Endodermal cell (in vitro differentiated cells): ENCODE data around the gene KRTAP20-4. TPM values are rescaled to one million over a fixed set of nuclear protein-coding genes. Genes with fewer than 3 reads are reported as not detected.

Experiments used
- DNase-seq: peaks from one replicate; pipeline ENCODE4 v3.0.0-alpha.2; 2017
- H3K27ac ChIP-seq: 2 replicates; pipeline ENCODE4 v1.5.1; 2013; ENCODE audit warnings: mild to moderate bottlenecking, low read depth, low read length, moderate library complexity
- H3K27me3 ChIP-seq: 2 replicates; pipeline ENCODE4 v1.6.1; 2013; ENCODE audit warnings: mild to moderate bottlenecking, low read length, moderate library complexity; ENCODE audit not compliant: insufficient read depth, control insufficient read depth, poor library complexity, severe bottlenecking
- H3K36me3 ChIP-seq: 2 replicates; pipeline ENCODE4 v1.7.0; 2013; ENCODE audit warnings: mild to moderate bottlenecking, low read length, moderate library complexity; ENCODE audit not compliant: control insufficient read depth, insufficient read depth
- H3K4me1 ChIP-seq: one replicate; pipeline ENCODE4 v1.7.0; 2013; ENCODE audit warnings: low read length; ENCODE audit not compliant: control insufficient read depth, insufficient read depth
- H3K4me3 ChIP-seq: 2 replicates; pipeline ENCODE4 v1.5.1; 2013; ENCODE audit warnings: mild to moderate bottlenecking, low read length, moderate library complexity
- H3K9ac ChIP-seq: 2 replicates; pipeline ENCODE4 v1.6.1; 2013; ENCODE audit warnings: mild to moderate bottlenecking, low read length, moderate library complexity; ENCODE audit not compliant: poor library complexity, severe bottlenecking; ENCODE audit errors: extremely low read depth
- H3K9me3 ChIP-seq: 2 replicates; pipeline ENCODE4 v1.6.1; 2013; ENCODE audit warnings: mild to moderate bottlenecking, low read length, moderate library complexity; ENCODE audit not compliant: control insufficient read depth
- H3K27ac Mint-ChIP-seq: 2 replicates; pipeline ENCODE4 v1.8.0; 2020; ENCODE audit warnings: mixed read lengths
- H3K27me3 Mint-ChIP-seq: 2 replicates; pipeline ENCODE4 v1.8.0; 2021; ENCODE audit warnings: mild to moderate bottlenecking, mixed read lengths; ENCODE audit not compliant: insufficient read depth
- H3K36me3 Mint-ChIP-seq: 2 replicates; pipeline ENCODE4 v1.8.0; 2020; ENCODE audit warnings: low read depth, mixed read lengths
- H3K4me1 Mint-ChIP-seq: 2 replicates; pipeline ENCODE4 v1.8.0; 2020; ENCODE audit warnings: mixed read lengths
- H3K4me3 Mint-ChIP-seq: 2 replicates; pipeline ENCODE4 v1.8.0; 2020; ENCODE audit warnings: mild to moderate bottlenecking, moderate library complexity, mixed read lengths
- H3K9me3 Mint-ChIP-seq: 2 replicates; pipeline ENCODE4 v1.8.0; 2020; ENCODE audit warnings: mild to moderate bottlenecking, mixed read lengths
- WGBS, 2 experiments: methylation state at CpG; one replicate each; pipeline versions ENCODE4 v1.1.5 to v1.1.7; 2013; ENCODE audit warnings: missing lambda C conversion rate in 2 of 2, mixed read lengths in 1 of 2; ENCODE audit not compliant: insufficient coverage in 1 of 2, insufficient read length in 1 of 2; 5-methylcytosine and 5-hydroxymethylcytosine counted together
- total RNA-seq, 2 donors: library from RNA; stranded (reverse); fragmentation: NEBNext Ultra II Directional in 1 of 2; extraction: Animal tissue kit (Norgen Biotek cat#: 25700) in 1 of 2; gene quantifications; 2 replicates in 1 of 2; 3 replicates in 1 of 2; pipeline ENCODE4 v1.2.1, GENCODE V29; 2021
- TF ChIP-seq, protein P1 (sequence below): fragments of 200-600 bp; sonication (generic); conservative IDR thresholded peaks from 2 replicates; pipeline ENCODE4 v1.5.0; 2021; ENCODE audit warnings: antibody characterized with exemption, mild to moderate bottlenecking

The KRTAP20-4 gene
- total RNA-seq, 2 donors from 2014 or later: not detected

DNA sequence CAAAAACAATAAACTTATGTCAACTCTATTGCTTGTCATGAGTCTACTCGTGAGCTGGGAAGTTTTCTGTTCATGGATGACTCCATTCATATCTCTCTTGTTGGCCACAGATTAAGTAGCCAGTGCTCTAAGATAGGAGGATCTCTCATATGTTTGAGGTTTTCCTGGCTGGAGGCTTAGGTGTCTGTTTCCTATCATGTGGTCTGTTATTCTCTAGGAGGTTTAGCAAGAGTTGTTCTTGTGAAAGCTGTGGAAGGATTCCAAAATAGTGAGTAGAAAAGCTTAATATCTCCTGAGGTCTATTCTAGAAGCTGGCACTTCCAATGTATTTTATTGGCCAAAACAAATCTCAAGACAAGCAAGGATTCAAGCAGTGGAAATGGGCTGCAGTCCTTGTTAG is 8.8 kb downstream of the KRTAP20-4 start:
- no peaks in the 10 kb centered on the region for H3K27me3 Mint-ChIP-seq
- no peaks in the 10 kb centered on the region for H3K27me3 ChIP-seq
- H3K36me3 ChIP-seq: no peaks in the 10 kb centered on the region
- no peaks in the 10 kb centered on the region for H3K9me3 ChIP-seq
- no peak overlapping the region for H3K27ac Mint-ChIP-seq
- H3K9me3 Mint-ChIP-seq: peaks cover 46% of the 10 kb centered on the region
- H3K4me1 ChIP-seq: no peaks in the 10 kb centered on the region
- H3K4me3 Mint-ChIP-seq: no peak overlapping the region
- H3K9ac ChIP-seq: no peak overlapping the region
- H3K4me1 Mint-ChIP-seq: no peaks in the 10 kb centered on the region
- H3K36me3 Mint-ChIP-seq: no peaks in the 10 kb centered on the region
- H3K4me3 ChIP-seq: no peak overlapping the region
- WGBS, 2 experiments: 82% methylated on average over 1 of the region's 1 CpG; no CpG with 5 or more reads in 1 of the 2 experiments
- no peak overlapping the region for H3K27ac ChIP-seq
- no peak for DNase-seq
- TF ChIP-seq, protein P1, sequence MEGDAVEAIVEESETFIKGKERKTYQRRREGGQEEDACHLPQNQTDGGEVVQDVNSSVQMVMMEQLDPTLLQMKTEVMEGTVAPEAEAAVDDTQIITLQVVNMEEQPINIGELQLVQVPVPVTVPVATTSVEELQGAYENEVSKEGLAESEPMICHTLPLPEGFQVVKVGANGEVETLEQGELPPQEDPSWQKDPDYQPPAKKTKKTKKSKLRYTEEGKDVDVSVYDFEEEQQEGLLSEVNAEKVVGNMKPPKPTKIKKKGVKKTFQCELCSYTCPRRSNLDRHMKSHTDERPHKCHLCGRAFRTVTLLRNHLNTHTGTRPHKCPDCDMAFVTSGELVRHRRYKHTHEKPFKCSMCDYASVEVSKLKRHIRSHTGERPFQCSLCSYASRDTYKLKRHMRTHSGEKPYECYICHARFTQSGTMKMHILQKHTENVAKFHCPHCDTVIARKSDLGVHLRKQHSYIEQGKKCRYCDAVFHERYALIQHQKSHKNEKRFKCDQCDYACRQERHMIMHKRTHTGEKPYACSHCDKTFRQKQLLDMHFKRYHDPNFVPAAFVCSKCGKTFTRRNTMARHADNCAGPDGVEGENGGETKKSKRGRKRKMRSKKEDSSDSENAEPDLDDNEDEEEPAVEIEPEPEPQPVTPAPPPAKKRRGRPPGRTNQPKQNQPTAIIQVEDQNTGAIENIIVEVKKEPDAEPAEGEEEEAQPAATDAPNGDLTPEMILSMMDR: no peak

GRCh38 chr21:30634906-30635305 is 14.5 kb downstream of the KRTAP20-4 start, which contains the start of gene KRTAP20-2:
Gene KRTAP20-2 (plus strand): TSS chr21:30635206. CDS start chr21:30635264, 58 bp downstream.
- peaks cover 30% of the 10 kb centered on the region for H3K9me3 Mint-ChIP-seq
- no peak within 1 kb of the TSS for H3K27ac ChIP-seq
- H3K4me1 Mint-ChIP-seq: no peaks in the 10 kb centered on the region
- H3K4me3 ChIP-seq: no peak within 1 kb of the TSS
- no peak within 1 kb of the TSS for H3K27ac Mint-ChIP-seq
- no peaks in the 10 kb centered on the region for H3K27me3 Mint-ChIP-seq
- no peak within 1 kb of the TSS for H3K9ac ChIP-seq
- H3K36me3 Mint-ChIP-seq: no peaks in the 10 kb centered on the region
- H3K4me3 Mint-ChIP-seq: no peak within 1 kb of the TSS
- no peaks in the 10 kb centered on the region for H3K36me3 ChIP-seq
- 88 to 100% methylated on average over 1 of the region's 1 CpG for WGBS, 2 experiments
- H3K4me1 ChIP-seq: no peaks in the 10 kb centered on the region
- no peak for DNase-seq
- H3K9me3 ChIP-seq: no peaks in the 10 kb centered on the region
- TF ChIP-seq, protein P1: no peak
- no peaks in the 10 kb centered on the region for H3K27me3 ChIP-seq

DNA sequence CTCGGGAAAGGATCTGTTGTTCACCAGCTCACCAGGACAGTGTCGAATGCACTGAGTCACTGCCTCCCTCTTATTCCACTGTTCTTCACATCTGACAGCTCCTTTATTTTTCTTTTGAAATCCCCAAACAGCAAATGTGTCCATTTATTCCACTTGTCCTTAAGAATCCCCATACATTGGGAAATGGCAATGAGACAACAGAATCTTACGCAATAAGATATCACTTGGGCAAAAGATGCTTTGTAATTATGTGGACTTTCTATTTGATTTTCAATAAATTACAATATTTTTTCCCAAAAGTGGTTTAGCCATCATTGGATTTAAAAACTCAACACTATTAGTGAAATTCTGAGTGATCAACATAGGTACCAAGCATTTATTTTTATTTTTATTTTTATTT is 18.3 kb downstream of the KRTAP20-4 start:
- Mint-ChIP-seq H3K36me3 (no peaks in the 10 kb centered on the region), H3K27me3 (peaks cover 1% of the 10 kb centered on the region), H3K4me1 (no peaks in the 10 kb centered on the region), H3K27ac (no peak overlapping the region), H3K9me3 (peaks cover 36% of the 10 kb centered on the region), H3K4me3 (no peak overlapping the region)
- H3K9ac ChIP-seq: no peak overlapping the region
- H3K4me1 ChIP-seq: no peaks in the 10 kb centered on the region
- H3K27ac ChIP-seq: no peak overlapping the region
- TF ChIP-seq, protein P1: no peak
- WGBS, 2 experiments: 58 to 92% methylated on average over 2 of the region's 3 CpGs
- no peaks in the 10 kb centered on the region for H3K36me3 ChIP-seq
- H3K27me3 ChIP-seq: no peaks in the 10 kb centered on the region
- no peak overlapping the region for H3K4me3 ChIP-seq
- H3K9me3 ChIP-seq: no peaks in the 10 kb centered on the region
- no peak for DNase-seq
